IgD-negative memory B cell (primary cell): Measurements from ENCODE around the gene DUSP28. TPM values are rescaled to one million over a fixed set of nuclear protein-coding genes. Genes with fewer than 3 reads are reported as not detected.

Experiments
- H3K27ac Mint-ChIP-seq, 3 donors: one replicate each; pipeline ENCODE4 v1.8.0; 2020 to 2022; ENCODE audit warnings: mild to moderate bottlenecking in 3 of 3, mixed read lengths in 3 of 3, moderate library complexity in 1 of 3
- H3K27me3 Mint-ChIP-seq: one replicate; pipeline ENCODE4 v1.8.0; 2021; ENCODE audit warnings: mixed read lengths
- H3K36me3 Mint-ChIP-seq: one replicate; pipeline ENCODE4 v1.8.0; 2020; ENCODE audit warnings: mild to moderate bottlenecking, mixed read lengths
- H3K4me1 Mint-ChIP-seq, 3 donors: one replicate each; pipeline ENCODE4 v1.8.0; 2020 to 2022; ENCODE audit warnings: mixed read lengths in 3 of 3, mild to moderate bottlenecking in 1 of 3
- H3K4me3 Mint-ChIP-seq, 4 donors: one replicate each; pipeline ENCODE4 v1.8.0; 2020 to 2022; ENCODE audit warnings: mild to moderate bottlenecking in 4 of 4, mixed read lengths in 4 of 4, moderate library complexity in 3 of 4
- H3K9me3 Mint-ChIP-seq, 3 donors: one replicate each; pipeline ENCODE4 v1.8.0; 2020 to 2021; ENCODE audit warnings: mixed read lengths in 3 of 3, mild to moderate bottlenecking in 1 of 3
- polyA plus RNA-seq: library from polyadenylated mRNA; unstranded; fragments of 300-500 nt; fragmentation: Illumina TruSeq; gene quantifications from one replicate; pipeline ENCODE4 v1.2.3, GENCODE V29; 2021

Gene DUSP28
- polyA plus RNA-seq, 1 donor from 2014 or later: 23.4 TPM

- Mint-ChIP-seq H3K4me1 (peaks cover 0 to 7% (median 5%) of the 10 kb centered on the region in 3 donors), H3K27ac (no peak overlapping the region), H3K4me3 (no peak overlapping the region), H3K36me3 (peaks cover 14% of the 10 kb centered on the region), H3K9me3 (no peaks in the 10 kb centered on the region), H3K27me3 (no peaks in the 10 kb centered on the region)
These were observed 20.3 kb upstream of the DUSP28 start for GRCh38 chr2:240539906-240540305.

GRCh38 chr2:240551288-240551687 lies 8.9 kb upstream of the DUSP28 start:
- no peaks in the 10 kb centered on the region for H3K27me3 Mint-ChIP-seq
- H3K9me3 Mint-ChIP-seq: peaks cover 0 to 2% (median 0%) of the 10 kb centered on the region in 3 donors
- H3K4me3 Mint-ChIP-seq: peak overlapping the region in 1 of 4 donors; percentile 44
- H3K36me3 Mint-ChIP-seq: peaks cover 2% of the 10 kb centered on the region
- peak overlapping the region in 1 of 3 donors; percentile 39 for H3K27ac Mint-ChIP-seq
- H3K4me1 Mint-ChIP-seq: peaks cover 9 to 17% (median 11%) of the 10 kb centered on the region in 3 donors

- H3K4me3 Mint-ChIP-seq: peak overlapping the region in 2 of 4 donors; percentile 26 to 30
- H3K9me3 Mint-ChIP-seq: peaks cover 0 to 2% (median 0%) of the 10 kb centered on the region in 3 donors
- H3K4me1 Mint-ChIP-seq: peaks cover 14 to 22% (median 16%) of the 10 kb centered on the region in 3 donors
- H3K27me3 Mint-ChIP-seq: no peaks in the 10 kb centered on the region
- no peaks in the 10 kb centered on the region for H3K36me3 Mint-ChIP-seq
- peak overlapping the region in 1 of 3 donors; percentile 55 for H3K27ac Mint-ChIP-seq
These were observed 8.3 kb upstream of the DUSP28 start for GRCh38 chr2:240551811-240552210.

GRCh38 chr2:240553956-240554480 lies 6.1 kb upstream of the DUSP28 start:
- H3K36me3 Mint-ChIP-seq: no peaks in the 10 kb centered on the region
- H3K4me3 Mint-ChIP-seq: no peak overlapping the region
- H3K4me1 Mint-ChIP-seq: peaks cover 23 to 30% (median 26%) of the 10 kb centered on the region in 3 donors
- no peak overlapping the region for H3K27ac Mint-ChIP-seq
- H3K27me3 Mint-ChIP-seq: peaks cover 4% of the 10 kb centered on the region
- H3K9me3 Mint-ChIP-seq: no peaks in the 10 kb centered on the region

GRCh38 chr2:240554767-240555493 lies 5.2 kb upstream of the DUSP28 start:
- Mint-ChIP-seq H3K4me1 (peaks cover 31 to 38% (median 35%) of the 10 kb centered on the region in 3 donors), H3K36me3 (no peaks in the 10 kb centered on the region), H3K4me3 (no peak overlapping the region), H3K27ac (peak overlapping the region in 1 of 3 donors; percentile 51), H3K27me3 (peaks cover 4% of the 10 kb centered on the region), H3K9me3 (no peaks in the 10 kb centered on the region)

- H3K4me3 Mint-ChIP-seq: peak overlapping the region in 1 of 4 donors; percentile 81
- peaks cover 4% of the 10 kb centered on the region for H3K27me3 Mint-ChIP-seq
- H3K9me3 Mint-ChIP-seq: no peaks in the 10 kb centered on the region
- H3K4me1 Mint-ChIP-seq: peaks cover 32 to 39% (median 38%) of the 10 kb centered on the region in 3 donors
- no peaks in the 10 kb centered on the region for H3K36me3 Mint-ChIP-seq
- H3K27ac Mint-ChIP-seq: peak overlapping the region in 2 of 3 donors; percentile 51 to 80
These were observed 4.5 kb upstream of the DUSP28 start for GRCh38 chr2:240555541-240556250.

GRCh38 chr2:240556553-240557100 lies 3.5 kb upstream of the DUSP28 start:
- H3K27ac Mint-ChIP-seq: peak overlapping the region in 2 of 3 donors; percentile 41 to 80
- H3K9me3 Mint-ChIP-seq: no peaks in the 10 kb centered on the region
- H3K27me3 Mint-ChIP-seq: peaks cover 4% of the 10 kb centered on the region
- peak overlapping the region; percentile 33 to 81 (median 63) for H3K4me3 Mint-ChIP-seq
- no peaks in the 10 kb centered on the region for H3K36me3 Mint-ChIP-seq
- H3K4me1 Mint-ChIP-seq: peaks cover 35 to 42% (median 35%) of the 10 kb centered on the region in 3 donors

- Mint-ChIP-seq H3K27me3 (peaks cover 4% of the 10 kb centered on the region), H3K36me3 (no peaks in the 10 kb centered on the region), H3K4me3 (peak overlapping the region in 3 of 4 donors; percentile 48 to 81 (median 78)), H3K4me1 (peaks cover 32 to 38% (median 36%) of the 10 kb centered on the region in 3 donors), H3K27ac (peak overlapping the region in 1 of 3 donors; percentile 41), H3K9me3 (no peaks in the 10 kb centered on the region)
These were observed 2.9 kb upstream of the DUSP28 start for GRCh38 chr2:240557101-240557751.

GRCh38 chr2:240557808-240558207 lies 2.3 kb upstream of the DUSP28 start, which contains the start of gene ANKMY1:
ANKMY1 (minus strand) TSS chr2:240557988; CDS start chr2:240557335, 653 bp downstream.
- Mint-ChIP-seq H3K27ac (peak within 1 kb of the TSS in 2 of 3 donors; percentile 35 to 99), H3K27me3 (peaks cover 4% of the 10 kb centered on the region), H3K4me3 (peak within 1 kb of the TSS; percentile 60 to 98 (median 82)), H3K36me3 (no peaks in the 10 kb centered on the region), H3K9me3 (no peaks in the 10 kb centered on the region), H3K4me1 (peaks cover 33 to 37% (median 36%) of the 10 kb centered on the region in 3 donors)

GRCh38 chr2:240558236-240558761 lies 1.9 kb upstream of the DUSP28 start:
- Mint-ChIP-seq H3K27ac (peak overlapping the region in 2 of 3 donors; percentile 35 to 70), H3K4me3 (peak overlapping the region; percentile 60 to 98 (median 82)), H3K36me3 (no peaks in the 10 kb centered on the region), H3K4me1 (peaks cover 33 to 37% (median 36%) of the 10 kb centered on the region in 3 donors), H3K27me3 (peaks cover 4% of the 10 kb centered on the region), H3K9me3 (no peaks in the 10 kb centered on the region)

GRCh38 chr2:240559286-240559685 lies 871 bp upstream of the DUSP28 start:
- Mint-ChIP-seq H3K27ac (peak overlapping the region in 2 of 3 donors; percentile 58 to 99), H3K9me3 (no peaks in the 10 kb centered on the region), H3K36me3 (peaks cover 2% of the 10 kb centered on the region), H3K4me1 (peaks cover 42% of the 10 kb centered on the region in 3 donors), H3K27me3 (peaks cover 4% of the 10 kb centered on the region), H3K4me3 (peak overlapping the region; percentile 78 to 98 (median 88))

- H3K27me3 Mint-ChIP-seq: peaks cover 4% of the 10 kb centered on the region
- peak overlapping the region; percentile 83 to 99 (median 93) for H3K27ac Mint-ChIP-seq
- H3K4me3 Mint-ChIP-seq: peak overlapping the region; percentile 80 to 98 (median 98)
- peaks cover 6% of the 10 kb centered on the region for H3K36me3 Mint-ChIP-seq
- peaks cover 55 to 57% (median 56%) of the 10 kb centered on the region in 3 donors for H3K4me1 Mint-ChIP-seq
- no peaks in the 10 kb centered on the region for H3K9me3 Mint-ChIP-seq
These were observed 545 bp downstream of the DUSP28 start for GRCh38 chr2:240560480-240561324.

- Mint-ChIP-seq H3K4me3 (peak overlapping the region; percentile 80 to 98 (median 98)), H3K4me1 (peaks cover 54 to 56% (median 56%) of the 10 kb centered on the region in 3 donors), H3K9me3 (no peaks in the 10 kb centered on the region), H3K27ac (peak overlapping the region; percentile 83 to 99 (median 93)), H3K36me3 (peaks cover 6% of the 10 kb centered on the region), H3K27me3 (peaks cover 4% of the 10 kb centered on the region)
These were observed 1.3 kb downstream of the DUSP28 start for GRCh38 chr2:240561325-240561971.
